Mesodermal cell (in vitro differentiated cells): ENCODE measurements around the gene CYP4F3.
"Not testable (repeated sequence)": the region's sequence is repeated elsewhere in the genome, so short reads cannot be mapped to it uniquely, and the experiment has no call there.

Experiments
- H3K27ac ChIP-seq: 2 replicates; pipeline ENCODE4 v1.7.0; 2013; ENCODE audit warnings: mild to moderate bottlenecking, low read depth, low read length, moderate library complexity; ENCODE audit not compliant: severe bottlenecking
- H3K36me3 ChIP-seq: 2 replicates; pipeline ENCODE4 v1.7.1; 2013; ENCODE audit warnings: mild to moderate bottlenecking, low read length, moderate library complexity; ENCODE audit not compliant: control insufficient read depth, insufficient read depth
- H3K4me1 ChIP-seq: one replicate; pipeline ENCODE4 v1.7.1; 2013; ENCODE audit warnings: mild to moderate bottlenecking, low read length; ENCODE audit not compliant: insufficient read depth, control insufficient read depth, poor library complexity, severe bottlenecking
- H3K4me3 ChIP-seq: 2 replicates; pipeline ENCODE4 v1.7.0; 2013; ENCODE audit warnings: low read length, control low read depth, mild to moderate bottlenecking; ENCODE audit not compliant: insufficient read depth, poor library complexity, severe bottlenecking; ENCODE audit errors: extremely low read depth
- H3K9me3 ChIP-seq: 2 replicates; pipeline ENCODE4 v1.7.1; 2013; ENCODE audit warnings: mild to moderate bottlenecking, low read length, moderate library complexity; ENCODE audit not compliant: control insufficient read depth
- WGBS, 2 experiments: methylation state at CpG; one replicate each; pipeline ENCODE4 v1.1.5; 2013; ENCODE audit warnings: missing lambda C conversion rate in 2 of 2; ENCODE audit not compliant: insufficient coverage in 2 of 2; 5-methylcytosine and 5-hydroxymethylcytosine counted together

Gene CYP4F3

DNA sequence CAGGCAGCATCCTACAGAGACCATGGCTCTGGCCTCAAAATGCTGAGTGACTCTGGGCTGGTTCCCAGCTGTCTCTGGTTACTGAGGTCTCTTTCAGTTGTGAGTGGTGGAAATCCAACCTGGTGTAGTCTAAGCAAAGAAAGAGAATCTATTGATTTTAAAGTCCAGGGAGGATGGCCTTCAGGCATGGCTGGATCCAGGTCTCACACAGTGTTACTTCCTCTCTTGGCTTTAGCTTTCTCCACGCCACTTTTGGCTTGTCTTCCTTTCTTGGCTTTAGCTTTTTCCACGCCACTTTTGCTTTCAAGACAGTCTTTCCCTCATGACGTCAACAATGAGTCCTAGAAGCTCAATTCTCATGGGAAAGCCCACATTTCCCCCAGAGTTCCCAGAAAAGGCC lies 4.1 kb downstream of the CYP4F3 start:
- no peaks in the 10 kb centered on the region for H3K36me3 ChIP-seq
- no peak overlapping the region for H3K27ac ChIP-seq
- H3K4me3 ChIP-seq = no peak overlapping the region
- H3K4me1 ChIP-seq = no peaks in the 10 kb centered on the region
- H3K9me3 ChIP-seq = peaks cover 76% of the 10 kb centered on the region
- 49 to 56% methylated on average over 3 of the region's 3 CpGs for WGBS, 2 experiments

- 14% methylated on average over 1 of the region's 2 CpGs; no CpG with 5 or more reads in 1 of the 2 experiments for WGBS, 2 experiments
- H3K4me1 ChIP-seq = no peaks in the 10 kb centered on the region
- no peak overlapping the region for H3K27ac ChIP-seq
- H3K9me3 ChIP-seq = peaks cover 66% of the 10 kb centered on the region
- H3K4me3 ChIP-seq = no peak overlapping the region
- no peaks in the 10 kb centered on the region for H3K36me3 ChIP-seq
These were observed 8.8 kb downstream of the CYP4F3 start for GRCh38 chr19:15649526-15649925.

- H3K9me3 ChIP-seq = peaks cover 63% of the 10 kb centered on the region
- H3K27ac ChIP-seq, H3K4me3 ChIP-seq, H3K4me1 ChIP-seq, H3K36me3 ChIP-seq: not testable (repeated sequence)
These were observed 9.4 kb downstream of the CYP4F3 start for GRCh38 chr19:15650123-15650522.

- Histone ChIP-seq H3K4me3 (no peak overlapping the region), H3K27ac (no peak overlapping the region), H3K9me3 (peaks cover 46% of the 10 kb centered on the region), H3K4me1 (no peaks in the 10 kb centered on the region), H3K36me3 (no peaks in the 10 kb centered on the region)
- 17 to 40% methylated on average over 1 of the region's 3 CpGs for WGBS, 2 experiments
These were observed 11.1 kb downstream of the CYP4F3 start for GRCh38 chr19:15651791-15652190.

DNA sequence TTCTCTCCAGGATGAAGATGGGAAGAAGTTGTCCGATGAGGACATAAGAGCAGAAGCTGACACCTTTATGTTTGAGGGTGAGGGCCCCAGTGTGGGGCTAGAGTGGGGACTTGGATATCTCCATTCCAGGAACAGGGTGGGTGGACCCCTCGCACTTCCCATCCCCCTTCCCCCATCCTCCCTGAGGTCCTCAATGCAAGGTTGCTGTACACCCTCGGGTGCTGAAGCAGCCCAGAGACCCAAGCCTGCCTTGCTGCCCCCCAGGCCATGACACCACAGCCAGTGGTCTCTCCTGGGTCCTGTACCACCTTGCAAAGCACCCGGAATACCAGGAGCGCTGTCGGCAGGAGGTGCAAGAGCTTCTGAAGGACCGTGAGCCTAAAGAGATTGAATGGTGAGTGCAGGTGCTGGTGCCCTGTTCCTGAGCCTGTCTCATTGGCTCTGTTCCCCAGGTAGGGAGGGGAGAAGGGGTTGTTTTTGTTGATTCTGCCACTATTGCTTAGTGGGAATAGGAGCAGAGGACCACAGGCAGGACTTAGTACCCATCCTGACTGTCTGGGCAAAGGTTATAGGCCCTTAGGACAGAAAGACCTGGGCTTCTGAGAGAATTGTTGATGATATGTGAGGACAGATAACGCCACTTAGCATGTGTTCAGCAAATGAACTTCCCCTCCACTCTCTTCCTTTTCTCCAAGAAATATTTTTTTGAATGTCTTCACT lies 12.0 kb downstream of the CYP4F3 start:
- peaks cover 37% of the 10 kb centered on the region for H3K9me3 ChIP-seq
- no peaks in the 10 kb centered on the region for H3K4me1 ChIP-seq
- no peaks in the 10 kb centered on the region for H3K36me3 ChIP-seq
- 72 to 92% methylated on average over 2 to 6 of the region's 8 CpGs for WGBS, 2 experiments
- H3K27ac ChIP-seq = no peak overlapping the region
- no peak overlapping the region for H3K4me3 ChIP-seq

DNA sequence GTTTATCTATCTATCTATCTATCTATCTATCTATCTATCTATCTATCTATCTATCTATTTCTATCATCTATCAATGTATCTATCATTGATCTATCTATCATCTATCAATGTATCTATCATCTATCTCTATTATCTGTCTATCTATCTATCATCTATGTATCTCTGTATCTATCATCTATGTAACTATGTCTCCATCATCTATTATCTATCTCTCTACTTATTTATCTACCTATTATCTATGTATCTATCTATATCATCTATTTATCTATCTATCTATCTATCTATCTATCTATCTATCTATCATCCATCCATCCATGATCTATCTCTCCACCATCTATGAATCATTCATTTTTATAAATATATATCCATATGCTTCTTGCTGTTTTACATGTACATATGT lies 15.8 kb downstream of the CYP4F3 start:
- Histone ChIP-seq H3K27ac (no peak overlapping the region), H3K36me3 (no peaks in the 10 kb centered on the region), H3K4me3 (no peak overlapping the region), H3K9me3 (peaks cover 36% of the 10 kb centered on the region), H3K4me1 (no peaks in the 10 kb centered on the region)

DNA sequence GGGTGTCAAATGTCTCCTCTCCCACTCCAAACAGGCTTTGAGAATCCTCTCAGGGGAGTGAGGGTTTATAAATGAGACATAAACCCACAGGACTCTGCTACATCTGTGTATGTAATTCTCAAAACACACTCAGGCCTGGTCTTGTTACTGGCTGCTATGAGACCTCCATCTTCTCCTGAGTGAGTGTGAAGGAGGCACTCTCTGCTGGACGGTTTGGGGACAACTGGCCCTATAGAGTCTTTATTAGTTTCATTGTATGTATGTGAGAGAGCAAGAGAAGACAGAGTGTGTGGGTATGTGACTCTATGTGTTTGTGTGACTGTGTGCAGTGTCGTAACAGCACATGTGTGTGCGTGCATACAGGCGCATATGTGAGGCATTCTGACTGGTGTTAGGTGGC lies 22.6 kb downstream of the CYP4F3 start:
- no peak overlapping the region for H3K27ac ChIP-seq
- H3K36me3 ChIP-seq = no peaks in the 10 kb centered on the region
- no peaks in the 10 kb centered on the region for H3K4me1 ChIP-seq
- peaks cover 58% of the 10 kb centered on the region for H3K9me3 ChIP-seq
- 92 to 97% methylated on average over 3 of the region's 4 CpGs for WGBS, 2 experiments
- H3K4me3 ChIP-seq = no peak overlapping the region

DNA sequence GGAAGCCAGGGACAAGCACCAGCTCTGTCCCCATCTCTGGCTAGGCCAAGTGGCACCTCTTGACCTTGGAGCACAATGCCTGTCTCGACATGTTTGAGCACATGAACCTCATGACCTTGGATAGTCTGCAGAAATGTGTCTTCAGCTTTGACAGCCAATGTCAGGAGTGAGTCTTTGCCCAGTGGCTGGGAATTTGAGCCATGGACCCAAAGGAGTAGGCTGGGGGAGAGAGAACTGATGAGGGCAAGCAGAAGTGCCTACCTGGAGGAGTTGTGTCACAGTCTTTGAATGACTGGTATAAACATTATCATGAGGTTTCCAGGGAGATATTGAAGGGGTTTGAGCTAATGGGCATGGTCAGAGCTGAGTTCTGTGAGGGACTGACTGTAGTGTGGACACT lies 25.5 kb downstream of the CYP4F3 start:
- Histone ChIP-seq H3K4me3 (no peak overlapping the region), H3K36me3 (no peaks in the 10 kb centered on the region), H3K4me1 (no peaks in the 10 kb centered on the region), H3K27ac (no peak overlapping the region), H3K9me3 (peaks cover 70% of the 10 kb centered on the region)
- 8 to 31% methylated on average over 1 of the region's 1 CpG for whole genome bisulfite sequencing, 2 experiments

DNA sequence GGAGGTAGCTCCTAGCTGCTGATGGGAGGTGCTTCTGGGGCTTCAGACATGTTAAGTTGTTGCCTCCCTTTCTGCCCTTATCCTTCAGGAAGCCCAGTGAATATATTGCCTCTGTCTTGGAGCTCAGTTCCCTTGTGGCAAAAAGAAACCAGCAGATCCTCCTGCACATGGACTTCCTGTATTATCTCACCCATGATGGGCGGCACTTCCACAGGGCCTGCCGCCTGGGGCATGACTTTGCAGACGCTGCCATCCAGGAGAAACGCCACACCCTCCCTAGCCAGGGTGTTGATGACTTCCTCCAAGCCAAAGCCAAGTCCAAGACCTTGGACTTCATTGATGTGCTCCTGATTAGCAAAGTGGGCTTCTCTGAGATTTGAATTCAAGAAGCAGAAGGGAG lies 26.2 kb downstream of the CYP4F3 start:
- H3K36me3 ChIP-seq = no peaks in the 10 kb centered on the region
- 51 to 69% methylated on average over 4 of the region's 4 CpGs for WGBS, 2 experiments
- no peak overlapping the region for H3K4me3 ChIP-seq
- H3K27ac ChIP-seq = no peak overlapping the region
- no peaks in the 10 kb centered on the region for H3K4me1 ChIP-seq
- H3K9me3 ChIP-seq = peaks cover 76% of the 10 kb centered on the region

GRCh38 chr19:15669440-15669839 lies 28.7 kb downstream of the CYP4F3 start:
- 25% methylated on average over 2 of the region's 3 CpGs; no CpG with 5 or more reads in 1 of the 2 experiments for WGBS, 2 experiments
- no peaks in the 10 kb centered on the region for H3K4me1 ChIP-seq
- no peaks in the 10 kb centered on the region for H3K36me3 ChIP-seq
- H3K9me3 ChIP-seq = peaks cover 61% of the 10 kb centered on the region
- no peak overlapping the region for H3K27ac ChIP-seq
- no peak overlapping the region for H3K4me3 ChIP-seq

DNA sequence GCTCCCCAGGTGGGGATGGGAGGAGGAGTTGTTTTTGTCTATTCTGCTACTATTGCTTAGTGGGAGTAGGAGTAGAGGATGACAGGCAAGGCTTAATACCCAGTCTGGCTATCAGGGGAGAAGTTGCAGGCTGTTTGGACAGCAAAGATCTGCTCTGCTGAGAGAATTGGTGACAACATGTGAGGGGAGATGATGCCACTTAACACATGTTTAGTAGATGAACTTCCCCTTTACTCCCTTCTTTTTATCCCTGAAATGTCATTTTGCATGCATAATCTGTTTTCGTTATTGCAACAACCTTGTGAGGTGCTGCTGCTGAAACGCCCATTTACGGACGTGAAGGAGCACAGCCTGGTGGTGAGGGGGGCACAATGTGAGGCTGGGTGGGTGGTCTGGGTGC lies 29.2 kb downstream of the CYP4F3 start:
- Histone ChIP-seq H3K4me3 (no peak overlapping the region), H3K4me1 (no peaks in the 10 kb centered on the region), H3K27ac (no peak overlapping the region), H3K36me3 (no peaks in the 10 kb centered on the region), H3K9me3 (peaks cover 61% of the 10 kb centered on the region)
- 69 to 76% methylated on average over 2 to 4 of the region's 4 CpGs for WGBS, 2 experiments
